GM23338 (cell line): Measurements from ENCODE around the gene BRAF. TPM values are rescaled to one million over a fixed set of nuclear protein-coding genes. Genes with fewer than 3 reads are reported as not detected.

Experiments used
- ATAC-seq: fragments of 200-7000 bp; cut with Tn5 transposase; 3 replicates; pipeline ENCODE4 v1.9.1; 2020
- DNase-seq: peaks from one replicate; pipeline ENCODE4 v3.0.0-alpha.2; 2015; ENCODE audit warnings: low spot score
- H2AFZ ChIP-seq: fragments of 200-600 bp; sonication (generic); 2 replicates; pipeline ENCODE4 v1.8.0; 2016; ENCODE audit warnings: antibody characterized with exemption, mild to moderate bottlenecking, moderate library complexity
- H3F3A ChIP-seq: fragments of 200-600 bp; sonication (generic); replicated peaks from 2 replicates; pipeline ENCODE4 v1.8.0; 2017; ENCODE audit warnings: antibody characterized with exemption, mixed run types, low read depth
- H3K27ac ChIP-seq: fragments of 200-600 bp; sonication (generic); 2 replicates; pipeline ENCODE4 v1.6.1; 2016; ENCODE audit warnings: low read depth
- H3K27me3 ChIP-seq: fragments of 200-600 bp; sonication (generic); 2 replicates; pipeline ENCODE4 v1.8.0; 2016; ENCODE audit warnings: mild to moderate bottlenecking, mixed run types, moderate library complexity; ENCODE audit not compliant: insufficient read depth
- H3K36me3 ChIP-seq: fragments of 200-600 bp; sonication (generic); 2 replicates; pipeline ENCODE4 v1.8.0; 2016; ENCODE audit warnings: mild to moderate bottlenecking; ENCODE audit not compliant: insufficient read depth
- H3K4me1 ChIP-seq: fragments of 200-600 bp; sonication (generic); 2 replicates; pipeline ENCODE4 v1.8.0; 2016; ENCODE audit warnings: mild to moderate bottlenecking, moderate library complexity; ENCODE audit not compliant: insufficient read depth
- H3K4me2 ChIP-seq: fragments of 200-600 bp; sonication (generic); 2 replicates; pipeline ENCODE4 v1.7.1; 2017; ENCODE audit warnings: mixed run types
- H3K4me3 ChIP-seq: fragments of 200-600 bp; sonication (generic); 2 replicates; pipeline ENCODE4 v1.6.1; 2016; ENCODE audit warnings: mixed run types
- H3K79me2 ChIP-seq: fragments of 200-600 bp; sonication (generic); replicated peaks from 2 replicates; pipeline ENCODE4 v1.8.0; 2017; ENCODE audit warnings: mild to moderate bottlenecking; ENCODE audit not compliant: insufficient read depth
- H3K9me2 ChIP-seq: fragments of 200-600 bp; sonication (generic); 2 replicates; pipeline ENCODE4 v1.8.0; 2017; ENCODE audit not compliant: insufficient read depth
- H4K20me1 ChIP-seq: fragments of 200-600 bp; sonication (generic); replicated peaks from 2 replicates; pipeline ENCODE4 v1.8.0; 2017; ENCODE audit warnings: mild to moderate bottlenecking; ENCODE audit not compliant: insufficient read depth
- H3K27ac Mint-ChIP-seq: 2 replicates; pipeline ENCODE4 v1.8.0; 2020; ENCODE audit warnings: inconsistent platforms, mild to moderate bottlenecking, moderate library complexity, mixed read lengths
- H3K27me3 Mint-ChIP-seq: 3 replicates; pipeline ENCODE4 v1.8.0; 2022; ENCODE audit warnings: low read depth, mild to moderate bottlenecking, moderate library complexity, mixed read lengths, inconsistent platforms; ENCODE audit not compliant: insufficient read depth, poor library complexity
- H3K36me3 Mint-ChIP-seq: 3 replicates; pipeline ENCODE4 v1.8.0; 2021; ENCODE audit warnings: low read depth, mild to moderate bottlenecking, inconsistent platforms, moderate library complexity, mixed read lengths
- H3K4me1 Mint-ChIP-seq: 3 replicates; pipeline ENCODE4 v1.8.0; 2020; ENCODE audit warnings: mild to moderate bottlenecking, inconsistent platforms, mixed read lengths
- H3K4me3 Mint-ChIP-seq: 3 replicates; pipeline ENCODE4 v1.8.0; 2021; ENCODE audit warnings: moderate library complexity, mild to moderate bottlenecking, inconsistent platforms, mixed read lengths
- H3K9me3 Mint-ChIP-seq: 3 replicates; pipeline ENCODE4 v1.8.0; 2020; ENCODE audit warnings: moderate library complexity, mild to moderate bottlenecking, inconsistent platforms, mixed read lengths
- CREB1 ChIP-seq: fragments of 250-450 bp; sonication (Bioruptor Pico); IDR thresholded peaks from 2 replicates; pipeline ENCODE4 v1.5.0; 2020; ENCODE audit warnings: low read depth, mild to moderate bottlenecking, moderate library complexity
- EZH2 ChIP-seq: fragments of 200-600 bp; sonication (generic); IDR thresholded peaks from one replicate; pipeline ENCODE4 v1.8.0; 2017; ENCODE audit warnings: antibody characterized with exemption, mild to moderate bottlenecking, low read depth; ENCODE audit not compliant: unreplicated experiment
- EZH2phosphoT487 ChIP-seq: fragments of 200-600 bp; sonication (generic); IDR thresholded peaks from one replicate; pipeline ENCODE4 v1.8.1; 2018; ENCODE audit warnings: antibody characterized with exemption; ENCODE audit not compliant: unreplicated experiment
- JUNB ChIP-seq: IDR thresholded peaks from one replicate; pipeline ENCODE4 v1.6.1; 2016; ENCODE audit warnings: antibody characterized with exemption; ENCODE audit not compliant: unreplicated experiment
- NANOG ChIP-seq: IDR thresholded peaks from 2 replicates; pipeline ENCODE4 v1.6.1; 2016; ENCODE audit warnings: antibody characterized with exemption, borderline replicate concordance
- POLR2AphosphoS5 ChIP-seq: IDR thresholded peaks from 2 replicates; pipeline ENCODE4 v1.6.1; 2016; ENCODE audit warnings: antibody characterized with exemption, low read depth
- ZNF114 ChIP-seq: fragments of 250-450 bp; sonication (Bioruptor Pico); IDR thresholded peaks from 2 replicates; pipeline ENCODE4 v1.5.0; 2020; ENCODE audit warnings: mild to moderate bottlenecking, moderate library complexity
- ZNF462 ChIP-seq: fragments of 250-450 bp; sonication (Bioruptor Pico); IDR thresholded peaks from 2 replicates; pipeline ENCODE4 v1.5.0; 2020; ENCODE audit warnings: mild to moderate bottlenecking, moderate library complexity
- polyA plus RNA-seq: library from polyadenylated mRNA; unstranded; fragments of >200 nt; fragmentation: Nextera tagmentation; extraction: Ambion mirVana; gene quantifications from 2 replicates; pipeline ENCODE4 v1.2.1, GENCODE V29; 2016
- total RNA-seq: library from RNA; depleted of rRNA; stranded (reverse); fragments of >200 nt; shearing (Covaris generic); gene quantifications from 2 replicates; pipeline ENCODE4 v1.2.3, GENCODE V29; 2014

The BRAF gene
- total and polyA plus RNA-seq, 2 experiments from 2014 or later = 14.6 to 36.8 TPM

GRCh38 chr7:140940898-140941297 is 16.2 kb upstream of the BRAF start:
- no peaks in the 10 kb centered on the region for H3K4me1 ChIP-seq
- no peak overlapping the region for H3K4me3 ChIP-seq
- H3K27me3 ChIP-seq = no peaks in the 10 kb centered on the region
- no peaks in the 10 kb centered on the region for H3K79me2 ChIP-seq
- no peaks in the 10 kb centered on the region for H3K4me1 Mint-ChIP-seq
- DNase-seq = no peak
- H3K27me3 Mint-ChIP-seq = peaks cover 4% of the 10 kb centered on the region
- no peaks in the 10 kb centered on the region for H3F3A ChIP-seq
- no peaks in the 10 kb centered on the region for H3K9me3 Mint-ChIP-seq
- no peaks in the 10 kb centered on the region for H3K36me3 Mint-ChIP-seq
- no peaks in the 10 kb centered on the region for H3K36me3 ChIP-seq
- no peaks in the 10 kb centered on the region; the same call in 1 of the 2 replicates for H3K9me2 ChIP-seq
- ATAC-seq = no peak
- H4K20me1 ChIP-seq = no peaks in the 10 kb centered on the region
- no peak overlapping the region for H3K27ac Mint-ChIP-seq
- no peak for TF ChIP-seq NANOG
- TF ChIP-seq JUNB = no peak
- no peak for TF ChIP-seq ZNF462 (CRISPR knock-in tag)
- no peak for TF ChIP-seq EZH2phosphoT487
- no peak for TF ChIP-seq CREB1
- TF ChIP-seq POLR2AphosphoS5 = no peak
- TF ChIP-seq ZNF114 (CRISPR knock-in tag) = no peak
- TF ChIP-seq EZH2 = no peak
- no peak overlapping the region for H3K4me3 Mint-ChIP-seq
- no peak overlapping the region for H3K27ac ChIP-seq
- no peak overlapping the region for H3K4me2 ChIP-seq
- H2AFZ ChIP-seq = no peak overlapping the region
